Measurements from ENCODE around the gene RMND5B. TPM values are rescaled to one million over a fixed set of nuclear protein-coding genes. Genes with fewer than 3 reads are reported as not detected.

Gene RMND5B
- polyA plus RNA-seq, 1 donor from 2014 or later = 37.3 TPM

GRCh38 chr5:178108446-178108845, 22.4 kb upstream of the RMND5B start:
- Histone ChIP-seq H3K27me3 (ENCODE audit: insufficient read depth, low read depth, low read length) (no peaks in the 10 kb centered on the region), H3F3A (ENCODE audit: insufficient read depth, low read length, poor library complexity, severe bottlenecking) (no peaks in the 10 kb centered on the region), H3K27ac (ENCODE audit: low read length) (no peak overlapping the region), H3K4me2 (ENCODE audit: low read length) (no peak overlapping the region), H3K4me3 (ENCODE audit: low read length) (no peak overlapping the region), H2AFZ (ENCODE audit: low read depth, low read length) (no peak overlapping the region), H3K9me2 (ENCODE audit: insufficient read depth, low read length) (no peaks in the 10 kb centered on the region), H3K9me3 (ENCODE audit: low read length) (no peaks in the 10 kb centered on the region), H3K79me2 (replicated peaks; ENCODE audit: insufficient read depth, low read length) (no peaks in the 10 kb centered on the region), H3K9ac (ENCODE audit: low read length) (no peak overlapping the region), H4K20me1 (ENCODE audit: insufficient read depth) (no peaks in the 10 kb centered on the region), H3K36me3 (ENCODE audit: insufficient read depth, low read length) (no peaks in the 10 kb centered on the region)
- TF ChIP-seq REST (IDR thresholded peaks at IDR 0.05; ENCODE audit: borderline replicate concordance) (no peak), POLR2AphosphoS5 (IDR thresholded peaks at IDR 0.05) (no peak), RAD21 (conservative IDR thresholded peaks at IDR 0.05) (no peak), SMC3 (conservative IDR thresholded peaks at IDR 0.05; ENCODE audit: poor library complexity) (no peak), TAF1 (IDR thresholded peaks at IDR 0.05; ENCODE audit: low read depth) (no peak), CTCF (IDR thresholded peaks at IDR 0.05; ENCODE audit: poor library complexity, severe bottlenecking) (no peak), EP300 (conservative IDR thresholded peaks at IDR 0.05; ENCODE audit: poor library complexity, severe bottlenecking) (no peak), MXI1 (conservative IDR thresholded peaks at IDR 0.05; ENCODE audit: poor library complexity, severe bottlenecking) (no peak), EZH2 (IDR thresholded peaks at IDR 0.05; ENCODE audit: borderline replicate concordance, insufficient read depth, low read length, poor library complexity, severe bottlenecking) (no peak)

- TF ChIP-seq EP300 (conservative IDR thresholded peaks at IDR 0.05; ENCODE audit: poor library complexity, severe bottlenecking) (no peak), SMC3 (conservative IDR thresholded peaks at IDR 0.05; ENCODE audit: poor library complexity) (no peak), TAF1 (IDR thresholded peaks at IDR 0.05; ENCODE audit: low read depth) (no peak), POLR2AphosphoS5 (IDR thresholded peaks at IDR 0.05) (no peak), CTCF (IDR thresholded peaks at IDR 0.05; ENCODE audit: poor library complexity, severe bottlenecking) (no peak), MXI1 (conservative IDR thresholded peaks at IDR 0.05; ENCODE audit: poor library complexity, severe bottlenecking) (no peak), REST (IDR thresholded peaks at IDR 0.05; ENCODE audit: borderline replicate concordance) (no peak), RAD21 (conservative IDR thresholded peaks at IDR 0.05) (no peak), EZH2 (IDR thresholded peaks at IDR 0.05; ENCODE audit: borderline replicate concordance, insufficient read depth, low read length, poor library complexity, severe bottlenecking) (no peak)
- Histone ChIP-seq H3K36me3 (ENCODE audit: insufficient read depth, low read length) (no peaks in the 10 kb centered on the region), H2AFZ (ENCODE audit: low read depth, low read length) (no peak overlapping the region), H3K27me3 (ENCODE audit: insufficient read depth, low read depth, low read length) (no peaks in the 10 kb centered on the region), H3K9me2 (ENCODE audit: insufficient read depth, low read length) (no peaks in the 10 kb centered on the region), H3F3A (ENCODE audit: insufficient read depth, low read length, poor library complexity, severe bottlenecking) (no peaks in the 10 kb centered on the region), H3K9me3 (ENCODE audit: low read length) (no peaks in the 10 kb centered on the region), H4K20me1 (ENCODE audit: insufficient read depth) (no peaks in the 10 kb centered on the region), H3K79me2 (replicated peaks; ENCODE audit: insufficient read depth, low read length) (no peaks in the 10 kb centered on the region), H3K27ac (ENCODE audit: low read length) (no peak overlapping the region), H3K4me3 (ENCODE audit: low read length) (no peak overlapping the region), H3K4me2 (ENCODE audit: low read length) (no peak overlapping the region), H3K9ac (ENCODE audit: low read length) (no peak overlapping the region)
These were observed 21.8 kb upstream of the RMND5B start for GRCh38 chr5:178108966-178109365.

All from neural cell (in vitro differentiated cells).